Coronary artery (tissue), 2 donors: Measurements from ENCODE around the gene TRPV3.

ENCODE experiments used
- DNase-seq: peaks from one replicate; pipeline ENCODE4 v3.0.0-alpha.2; 2017; ENCODE audit warnings: low spot score
- H3K27ac ChIP-seq, 2 donors: fragments of 200-600 bp; sonication (generic); one replicate each; pipeline ENCODE4 v1.5.1; 2016 to 2019
- H3K4me3 ChIP-seq: fragments of 200-600 bp; sonication (generic); 2 replicates; pipeline ENCODE4 v1.5.1; 2016; ENCODE audit warnings: mild to moderate bottlenecking, moderate library complexity
- CTCF ChIP-seq: fragments of 200-600 bp; sonication (generic); IDR thresholded peaks from one replicate; pipeline ENCODE4 v1.5.1; 2019; ENCODE audit warnings: antibody characterized with exemption

TRPV3 gene

DNA sequence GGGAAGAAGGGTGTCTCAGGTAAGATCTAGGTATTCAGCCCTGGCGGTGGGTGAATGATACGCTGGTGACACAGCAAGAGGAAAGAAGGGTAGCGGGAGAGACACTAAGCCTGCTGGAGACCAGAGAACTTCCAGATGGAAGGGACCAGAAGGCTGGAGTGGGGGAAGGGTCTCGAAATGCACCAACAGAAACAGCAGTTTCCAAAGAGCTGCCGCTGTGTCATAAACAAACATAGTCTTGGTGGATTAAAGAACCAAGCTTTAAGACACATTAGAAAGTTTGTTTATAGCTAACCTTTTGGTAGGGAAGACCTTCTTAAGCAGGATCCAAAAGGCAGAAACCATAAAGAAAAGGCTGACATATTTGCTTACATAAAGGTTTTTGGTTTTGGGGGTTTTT lies 20.9 kb downstream of the TRPV3 start:
- H3K4me3 ChIP-seq, result no peak overlapping the region
- no peak for DNase-seq
- no peak for TF ChIP-seq CTCF
- no peak overlapping the region for H3K27ac ChIP-seq

DNA sequence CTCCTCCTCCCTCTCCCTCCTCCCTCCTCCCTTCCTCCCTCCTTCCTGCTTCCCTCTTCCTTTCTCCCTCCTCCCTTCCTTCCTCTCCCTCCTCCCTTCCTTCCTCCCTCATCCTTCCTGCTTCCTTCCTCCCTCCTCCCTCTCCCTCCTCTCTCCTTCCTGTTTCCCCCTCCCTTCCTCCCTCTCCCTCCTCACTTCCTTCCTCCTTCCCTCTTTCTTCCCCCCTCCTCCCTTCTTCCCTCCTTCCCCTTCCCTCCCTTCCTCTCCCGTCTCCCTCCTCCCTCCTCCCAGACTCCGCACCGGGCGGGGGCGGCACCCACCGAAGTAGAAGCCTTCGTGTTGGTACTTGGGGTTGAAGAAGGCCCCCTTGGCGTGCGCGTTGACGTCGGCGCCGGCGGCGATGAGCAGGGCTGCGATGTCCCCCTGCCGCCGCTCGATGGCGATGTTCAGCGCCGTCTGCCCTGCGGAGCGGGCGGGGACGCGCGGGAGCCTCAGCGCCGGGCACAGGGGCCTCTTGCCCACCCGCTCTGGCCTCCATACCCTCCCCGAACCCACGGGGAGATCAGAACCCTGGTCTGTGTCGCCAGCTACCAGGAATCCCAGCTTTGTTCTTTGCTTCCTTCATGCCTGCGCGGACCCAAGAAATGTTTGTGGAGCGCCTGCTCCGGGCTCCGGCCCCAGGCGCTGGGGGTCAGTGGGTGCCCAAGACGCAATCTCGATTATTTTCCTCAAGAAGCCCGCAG lies 22.2 kb downstream of the TRPV3 start:
- DNase-seq, result no peak
- Histone ChIP-seq H3K4me3 (peak overlapping the region; percentile 66), H3K27ac (peak overlapping the region in 1 of 2 donors; percentile 56)
- peak; percentile 13 for TF ChIP-seq CTCF

DNA sequence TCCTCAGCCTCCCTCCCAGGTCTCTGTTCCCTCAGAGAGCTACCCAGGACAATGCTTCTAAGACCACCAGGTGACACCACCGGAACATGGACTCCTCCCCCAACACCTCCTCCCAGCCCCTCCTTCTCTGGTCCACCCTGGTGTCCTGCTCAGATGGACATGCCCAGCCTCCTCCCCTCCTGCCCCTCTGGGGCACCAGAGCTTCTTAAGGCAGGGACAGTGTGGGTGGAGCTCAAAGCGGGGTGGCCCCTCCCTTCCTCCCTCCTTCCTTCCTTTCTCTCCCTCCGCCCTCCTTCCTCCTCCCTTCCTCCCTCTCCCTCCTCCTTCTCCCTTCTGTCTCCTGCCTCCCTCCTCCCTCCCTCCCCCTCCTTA lies 22.7 kb downstream of the TRPV3 start:
- no peak for TF ChIP-seq CTCF
- DNase-seq, result no peak
- Histone ChIP-seq H3K27ac (peak overlapping the region in 1 of 2 donors; percentile 41), H3K4me3 (no peak overlapping the region)

GRCh38 chr17:3533752-3534151 lies 23.9 kb downstream of the TRPV3 start:
- DNase-seq, result no peak
- Histone ChIP-seq H3K4me3 (no peak overlapping the region), H3K27ac (no peak overlapping the region)
- TF ChIP-seq CTCF, result no peak

GRCh38 chr17:3532859-3533142 lies 24.8 kb downstream of the TRPV3 start:
- no peak overlapping the region for H3K4me3 ChIP-seq
- TF ChIP-seq CTCF, result no peak
- no peak for DNase-seq
- no peak overlapping the region for H3K27ac ChIP-seq

- H3K27ac ChIP-seq, result no peak overlapping the region
- no peak for TF ChIP-seq CTCF
- no peak overlapping the region for H3K4me3 ChIP-seq
- DNase-seq, result no peak
These were observed 25.3 kb downstream of the TRPV3 start for GRCh38 chr17:3532106-3532858.
